Measurements from ENCODE around the gene NIPBL.

NIPBL gene

DNA sequence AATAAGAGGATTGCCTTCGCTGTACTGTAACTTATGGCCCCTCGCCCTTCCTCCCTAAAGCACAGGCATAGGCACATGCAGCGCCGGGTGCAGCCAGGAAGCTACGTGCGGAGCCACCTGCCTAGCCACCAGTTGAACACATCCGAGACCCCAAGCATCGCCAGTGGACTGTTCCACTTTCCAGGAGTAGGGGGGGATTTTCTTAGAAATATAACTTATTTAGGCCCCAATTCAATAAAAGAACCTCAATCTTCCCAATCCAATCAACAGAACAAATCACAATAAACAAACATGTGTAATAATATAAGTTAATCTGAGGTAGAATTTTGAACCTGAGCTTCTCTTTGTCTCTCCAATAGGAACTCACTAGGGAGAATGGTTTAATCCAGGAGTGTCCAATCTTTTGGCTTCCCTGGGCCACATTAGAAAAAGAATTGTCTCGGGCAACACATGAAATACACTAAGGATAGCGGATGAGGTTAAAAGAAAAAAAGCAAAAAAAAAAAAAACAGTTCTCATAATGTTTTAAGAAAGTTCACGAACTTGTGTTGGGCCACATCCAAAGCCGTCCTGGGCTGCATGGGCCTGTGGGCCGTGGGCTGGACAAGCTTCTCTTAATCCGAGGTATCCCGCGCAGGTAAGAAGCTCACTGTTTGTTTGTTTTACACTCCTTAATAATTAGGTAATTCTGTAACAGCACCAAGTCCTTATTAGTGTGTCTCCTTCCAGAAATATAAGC is 22.0 kb upstream of the NIPBL start:
- TF ChIP-seq, protein P1, sequence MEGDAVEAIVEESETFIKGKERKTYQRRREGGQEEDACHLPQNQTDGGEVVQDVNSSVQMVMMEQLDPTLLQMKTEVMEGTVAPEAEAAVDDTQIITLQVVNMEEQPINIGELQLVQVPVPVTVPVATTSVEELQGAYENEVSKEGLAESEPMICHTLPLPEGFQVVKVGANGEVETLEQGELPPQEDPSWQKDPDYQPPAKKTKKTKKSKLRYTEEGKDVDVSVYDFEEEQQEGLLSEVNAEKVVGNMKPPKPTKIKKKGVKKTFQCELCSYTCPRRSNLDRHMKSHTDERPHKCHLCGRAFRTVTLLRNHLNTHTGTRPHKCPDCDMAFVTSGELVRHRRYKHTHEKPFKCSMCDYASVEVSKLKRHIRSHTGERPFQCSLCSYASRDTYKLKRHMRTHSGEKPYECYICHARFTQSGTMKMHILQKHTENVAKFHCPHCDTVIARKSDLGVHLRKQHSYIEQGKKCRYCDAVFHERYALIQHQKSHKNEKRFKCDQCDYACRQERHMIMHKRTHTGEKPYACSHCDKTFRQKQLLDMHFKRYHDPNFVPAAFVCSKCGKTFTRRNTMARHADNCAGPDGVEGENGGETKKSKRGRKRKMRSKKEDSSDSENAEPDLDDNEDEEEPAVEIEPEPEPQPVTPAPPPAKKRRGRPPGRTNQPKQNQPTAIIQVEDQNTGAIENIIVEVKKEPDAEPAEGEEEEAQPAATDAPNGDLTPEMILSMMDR (IDR thresholded peaks at IDR 0.05; ENCODE audit: extremely low read depth, missing control alignments), result no peak
- DNase-seq (ENCODE audit: low spot score), result no peak

DNA sequence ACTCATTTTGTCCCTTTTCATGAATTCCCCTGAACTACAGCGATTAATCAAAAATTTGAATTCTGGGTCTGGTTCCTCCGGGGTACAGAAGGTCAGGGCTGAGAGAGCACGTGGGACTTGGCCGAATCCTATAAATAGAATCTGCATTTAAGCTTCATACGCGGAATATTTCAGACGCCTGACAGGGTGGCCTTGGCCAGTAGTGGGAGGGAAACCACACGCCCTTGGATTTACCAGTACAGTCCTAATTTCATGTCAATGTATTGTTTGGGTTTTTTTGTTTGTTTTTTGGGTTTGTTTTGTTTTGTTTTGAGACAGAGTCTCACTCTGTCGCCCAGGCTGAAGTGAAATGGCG is 21.5 kb upstream of the NIPBL start:
- no peak for DNase-seq (ENCODE audit: low spot score)
- TF ChIP-seq, protein P1 (IDR thresholded peaks at IDR 0.05; ENCODE audit: extremely low read depth, missing control alignments), result no peak

DNA sequence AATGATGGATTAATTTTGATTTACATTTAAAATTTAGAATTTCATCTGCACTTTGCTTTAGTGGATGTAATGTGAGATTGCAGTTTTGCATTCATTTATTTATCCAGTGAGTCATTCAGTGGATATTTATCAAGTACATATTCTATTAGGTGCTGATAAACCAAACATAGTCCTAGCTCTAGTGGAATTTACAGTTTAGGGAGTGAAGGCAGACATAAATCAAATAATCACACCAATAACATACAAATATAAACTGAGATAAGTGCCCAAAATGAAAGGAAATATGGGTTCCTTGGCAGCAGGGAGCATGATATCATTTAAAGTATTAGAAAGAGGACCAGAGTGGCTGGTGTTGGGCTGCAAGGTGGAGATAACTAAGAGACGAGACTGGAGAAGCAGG is 14.7 kb upstream of the NIPBL start:
- TF ChIP-seq, protein P1 (IDR thresholded peaks at IDR 0.05; ENCODE audit: extremely low read depth, missing control alignments), result no peak
- DNase-seq (ENCODE audit: low spot score), result no peak

DNA sequence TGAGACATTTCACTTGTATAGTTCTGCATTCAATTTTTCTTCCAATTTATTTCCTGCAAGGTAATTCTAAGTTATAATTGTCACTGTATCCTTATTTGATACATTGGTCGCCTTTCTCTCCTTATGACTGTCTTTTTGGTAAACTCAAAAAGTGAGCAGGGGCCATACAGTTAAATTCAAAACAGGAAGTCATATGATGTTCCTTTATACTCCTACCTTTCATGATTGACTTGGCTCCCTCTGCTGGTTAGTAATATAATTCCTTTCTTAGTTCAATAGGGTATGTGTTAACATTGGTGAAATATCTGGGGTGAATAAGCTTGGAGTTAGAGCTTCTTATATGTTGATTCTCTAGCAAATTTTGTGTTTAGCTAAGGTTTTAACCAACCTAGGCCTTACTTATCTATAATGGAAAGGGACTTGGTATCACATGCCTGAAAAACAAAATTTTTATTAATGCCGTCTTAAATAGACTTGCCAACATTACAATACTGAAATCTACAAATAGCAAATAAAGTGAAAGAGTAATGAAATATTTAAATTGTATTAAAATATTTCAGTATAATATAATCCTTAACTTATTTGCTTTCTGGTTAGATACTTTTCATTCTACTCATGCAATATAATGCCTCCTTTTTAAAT is 6.0 kb upstream of the NIPBL start:
- DNase-seq (ENCODE audit: low spot score), result peak; percentile 65

DNA sequence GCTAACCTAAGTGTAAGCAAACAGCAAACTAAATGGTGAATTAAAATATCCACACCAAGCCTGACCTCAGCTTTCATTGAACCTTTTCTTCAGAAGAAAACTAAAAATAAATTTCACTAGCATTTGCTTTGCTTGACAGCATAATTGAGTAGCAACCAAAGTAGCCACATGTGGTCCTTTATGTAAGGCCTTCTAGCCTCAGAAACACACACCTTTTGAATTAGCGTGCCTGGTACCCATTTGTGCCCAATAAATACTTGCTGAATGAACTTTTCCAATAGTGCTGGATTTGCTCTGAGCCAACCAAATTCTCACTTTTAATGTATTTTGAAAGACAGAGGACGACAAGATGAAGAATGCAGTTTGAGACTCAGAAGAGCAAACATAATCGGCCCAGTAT is 2.1 kb upstream of the NIPBL start:
- DNase-seq (ENCODE audit: low spot score), result no peak
- TF ChIP-seq, protein P1 (IDR thresholded peaks at IDR 0.05; ENCODE audit: extremely low read depth, missing control alignments), result no peak

More for the DNA sequence above, 6.0 kb upstream of the NIPBL start:
- TF ChIP-seq, protein P1 (IDR thresholded peaks at IDR 0.05; ENCODE audit: extremely low read depth, missing control alignments), result peak; percentile 52

DNA sequence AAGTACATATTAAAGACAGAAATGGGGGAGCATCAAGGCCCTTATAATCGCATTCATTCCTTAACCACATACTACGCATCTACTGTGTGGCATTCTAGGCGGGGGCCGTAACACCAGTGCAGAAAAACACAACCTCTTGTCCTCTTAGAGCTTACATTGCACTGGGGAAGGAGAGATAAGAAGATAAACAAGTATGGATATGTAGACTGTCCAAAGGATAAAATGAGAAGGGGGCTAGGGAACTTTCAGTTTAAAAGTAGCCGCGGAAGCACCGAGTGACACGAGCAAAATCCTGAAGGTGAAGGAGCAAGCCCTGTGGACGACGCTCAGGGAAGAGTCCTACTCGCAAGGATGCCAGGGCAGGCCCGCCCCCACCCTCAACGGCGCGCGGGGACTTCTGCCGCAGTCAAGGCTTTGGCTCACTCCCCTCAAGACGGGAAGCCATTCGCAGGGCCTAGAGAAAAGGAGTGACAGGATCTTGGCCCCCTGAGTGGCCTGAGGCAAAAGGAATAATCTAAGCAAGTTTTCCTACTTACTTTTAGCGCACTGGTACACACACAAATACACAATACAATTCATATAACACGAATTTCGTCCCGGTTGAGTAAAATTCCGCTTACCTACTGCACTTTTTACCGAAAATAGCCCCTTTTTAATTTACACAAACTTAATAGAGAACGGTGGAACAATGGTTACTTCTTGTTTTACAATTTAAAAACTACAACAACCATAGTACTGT is 1.3 kb upstream of the NIPBL start:
- DNase-seq (ENCODE audit: low spot score), result peak; percentile 27

More for the DNA sequence above, 1.3 kb upstream of the NIPBL start:
- TF ChIP-seq, protein P1 (IDR thresholded peaks at IDR 0.05; ENCODE audit: extremely low read depth, missing control alignments), result no peak

All from GM20000 (cell line).